ENCODE measurements around the gene UVRAG.

The UVRAG gene

DNA sequence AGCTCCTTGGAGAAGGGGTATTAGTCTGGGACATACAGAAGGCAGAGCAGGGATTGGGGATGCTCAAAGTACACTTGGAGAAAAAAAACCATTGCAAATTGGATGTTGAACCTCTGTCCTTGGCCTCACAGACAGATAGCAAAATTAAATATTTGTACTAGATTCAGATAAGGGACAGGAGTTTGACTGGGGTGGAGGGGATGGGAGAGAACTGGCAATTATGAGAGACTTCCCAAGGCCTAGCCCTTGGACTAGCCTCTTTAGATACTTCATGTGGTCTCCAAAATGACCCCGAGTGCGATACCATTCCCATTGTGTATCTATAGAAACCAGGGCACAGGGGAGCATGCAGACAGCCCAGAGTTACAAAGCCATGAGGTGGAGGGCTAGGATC is 30.9 kb upstream of the UVRAG start:
- no peak for DNase-seq (ENCODE audit: low spot score)

- DNase-seq (ENCODE audit: low spot score): no peak
Observed at GRCh38 chr11:75784506-75784905, 30.5 kb upstream of the UVRAG start.

GRCh38 chr11:75785187-75785586 is 29.8 kb upstream of the UVRAG start:
- DNase-seq (ENCODE audit: low spot score): no peak

DNA sequence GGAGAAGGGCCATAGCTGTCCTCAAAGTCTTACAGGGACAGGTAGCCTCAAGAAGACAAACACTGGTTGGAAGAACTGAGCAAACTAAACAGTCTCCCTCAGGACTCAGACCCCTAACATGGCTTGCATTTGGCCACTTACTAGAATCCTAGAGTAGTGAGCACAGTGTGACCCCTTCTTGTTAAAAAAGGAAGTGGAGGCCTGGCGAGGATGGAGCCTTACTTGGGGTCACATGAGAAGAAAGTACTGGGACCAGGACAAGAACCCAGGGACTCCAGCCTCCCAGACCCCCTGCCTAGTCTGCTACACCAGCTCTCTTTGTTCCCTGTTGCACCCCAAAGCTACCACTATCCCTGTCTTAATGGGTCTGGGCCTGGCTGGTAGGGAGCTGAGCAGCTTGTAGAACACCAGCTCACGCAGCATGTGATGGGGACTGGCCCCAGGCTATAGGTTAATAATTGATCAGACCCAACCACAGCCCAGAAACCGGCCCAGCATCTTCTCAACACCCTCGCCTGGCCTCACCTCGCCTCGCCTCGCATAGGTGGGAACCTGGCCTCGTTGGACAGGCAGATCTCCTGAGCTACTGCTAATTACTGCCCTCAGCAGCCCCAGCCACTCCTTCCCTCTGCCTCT is 28.8 kb upstream of the UVRAG start:
- peak; percentile 67 for DNase-seq (ENCODE audit: low spot score)

DNA sequence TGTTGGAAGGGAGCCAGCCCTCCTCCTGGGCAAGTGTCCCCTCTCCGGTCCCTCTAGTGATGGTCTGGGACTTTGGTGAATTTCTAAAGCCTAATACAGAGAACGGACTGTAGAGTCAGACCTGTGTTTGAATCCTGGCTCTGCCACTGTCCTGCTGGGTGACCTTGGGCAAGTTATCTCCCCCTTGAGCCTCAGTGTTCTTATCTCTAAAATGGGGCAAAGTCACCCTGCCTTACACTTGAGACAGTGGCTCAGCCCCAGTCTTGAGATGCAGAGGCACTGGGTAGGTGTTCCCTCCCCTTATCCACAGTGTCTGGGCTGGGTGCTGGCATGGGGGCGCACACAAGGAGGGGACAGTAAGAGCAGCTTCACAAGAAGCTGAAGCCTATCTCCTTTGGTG is 25.5 kb upstream of the UVRAG start:
- no peak for DNase-seq (ENCODE audit: low spot score)

DNA sequence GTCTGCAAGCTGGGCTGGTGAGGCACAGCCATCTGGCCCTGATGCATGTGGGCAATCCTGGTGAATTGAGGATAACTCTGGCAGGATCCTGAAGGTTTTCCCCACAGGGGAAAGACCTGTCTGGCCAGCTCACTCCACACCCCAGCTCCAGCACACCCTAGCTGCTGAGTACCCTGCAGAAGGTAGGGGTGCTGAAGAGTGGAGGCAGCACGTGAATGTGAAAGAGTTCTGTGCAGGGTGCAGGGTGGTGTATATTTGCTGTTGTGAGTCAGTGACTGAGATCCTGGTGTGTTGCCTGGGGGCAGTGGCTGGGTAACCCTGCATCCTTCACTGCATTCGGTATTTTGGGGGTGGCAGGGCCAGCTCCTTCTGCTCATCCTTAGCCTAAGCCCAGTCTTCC is 24.0 kb upstream of the UVRAG start:
- no peak for DNase-seq (ENCODE audit: low spot score)

DNA sequence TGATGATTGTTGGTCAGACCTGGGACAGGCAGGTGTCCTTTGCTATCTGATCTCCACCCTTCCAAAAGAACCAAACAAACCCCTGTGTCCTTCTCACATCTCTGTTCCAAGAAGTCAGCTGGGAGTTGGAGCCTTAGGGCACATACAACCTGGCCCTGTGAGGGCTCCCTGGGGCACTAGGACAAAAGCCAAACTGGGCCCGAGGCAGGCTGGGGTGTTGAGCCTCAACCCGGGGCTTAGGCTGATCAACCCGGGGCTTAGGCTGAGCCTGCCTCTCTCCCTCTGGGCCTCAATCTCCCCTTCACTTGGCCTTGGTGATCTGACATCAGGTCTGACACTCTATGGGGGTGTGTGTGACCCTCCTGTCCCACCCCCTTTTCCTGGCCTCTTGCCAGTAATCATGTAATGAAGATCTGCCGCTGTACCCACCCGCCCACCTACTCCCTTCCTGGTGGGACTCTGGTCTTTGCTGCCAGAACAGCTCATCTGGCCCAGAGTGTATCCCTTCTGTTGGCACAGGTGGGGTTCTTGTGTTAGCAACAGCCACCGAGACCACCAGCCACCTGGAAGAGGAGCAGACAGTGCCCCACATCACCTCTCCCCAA is 22.8 kb upstream of the UVRAG start:
- DNase-seq (ENCODE audit: low spot score): no peak

DNA sequence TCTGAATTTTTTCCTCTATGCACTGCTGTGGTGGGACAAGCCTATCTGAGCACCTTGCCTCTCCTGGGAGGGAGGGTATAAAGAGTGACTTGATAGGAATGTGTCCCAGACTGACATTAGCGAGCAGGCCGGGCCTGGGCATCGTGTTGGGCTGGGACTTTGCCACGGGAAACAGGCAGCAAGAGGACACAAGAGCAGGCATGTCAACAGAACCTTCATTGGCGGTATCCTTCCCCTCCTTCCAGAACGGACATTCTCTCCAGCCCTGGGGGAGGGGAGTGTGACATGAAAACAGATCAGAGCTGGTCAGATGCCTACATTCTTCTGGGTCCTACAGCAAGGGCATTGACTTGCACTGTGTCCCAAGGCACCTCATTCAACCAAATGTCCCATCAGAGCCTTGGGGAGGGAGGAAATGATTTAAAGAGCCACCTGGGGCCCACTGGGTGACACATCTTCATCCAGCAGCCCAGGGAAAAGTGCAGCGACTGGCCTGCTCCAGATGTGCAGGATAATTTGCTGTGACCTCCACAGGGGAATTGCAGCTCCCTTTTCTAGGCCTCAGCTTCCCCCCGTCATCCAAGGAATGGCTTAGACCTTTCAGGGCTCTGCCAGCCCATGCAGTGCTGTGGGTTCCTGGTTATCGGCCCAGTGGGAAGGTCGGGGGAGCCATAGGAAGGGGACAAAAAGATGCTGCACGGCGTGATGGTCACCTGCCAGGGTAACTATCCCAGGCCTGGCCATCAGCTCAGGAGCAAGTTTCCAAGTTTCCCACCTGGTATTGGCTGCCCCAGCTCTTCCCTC is 21.8 kb upstream of the UVRAG start:
- no peak for DNase-seq (ENCODE audit: low spot score)

GRCh38 chr11:75793966-75794365 is 21.0 kb upstream of the UVRAG start:
- no peak for DNase-seq (ENCODE audit: low spot score)

GRCh38 chr11:75795276-75796090 is 19.5 kb upstream of the UVRAG start:
- DNase-seq (ENCODE audit: low spot score): no peak

DNA sequence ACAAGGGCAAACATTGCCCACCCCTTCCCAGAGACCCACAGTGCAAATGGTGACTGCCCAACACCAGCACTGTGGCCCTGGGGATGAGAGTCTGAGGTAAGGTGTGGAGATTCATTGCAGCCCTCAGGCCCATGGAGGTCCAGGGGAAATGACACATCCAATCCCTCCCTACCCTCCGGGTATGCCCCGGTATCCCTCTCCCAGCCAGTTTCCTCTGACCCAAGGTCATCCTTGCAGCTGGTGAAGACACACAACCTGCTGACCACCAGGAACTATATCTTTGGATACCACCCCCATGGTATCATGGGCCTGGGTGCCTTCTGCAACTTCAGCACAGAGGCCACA is 18.9 kb upstream of the UVRAG start:
- no peak for DNase-seq (ENCODE audit: low spot score)

DNA sequence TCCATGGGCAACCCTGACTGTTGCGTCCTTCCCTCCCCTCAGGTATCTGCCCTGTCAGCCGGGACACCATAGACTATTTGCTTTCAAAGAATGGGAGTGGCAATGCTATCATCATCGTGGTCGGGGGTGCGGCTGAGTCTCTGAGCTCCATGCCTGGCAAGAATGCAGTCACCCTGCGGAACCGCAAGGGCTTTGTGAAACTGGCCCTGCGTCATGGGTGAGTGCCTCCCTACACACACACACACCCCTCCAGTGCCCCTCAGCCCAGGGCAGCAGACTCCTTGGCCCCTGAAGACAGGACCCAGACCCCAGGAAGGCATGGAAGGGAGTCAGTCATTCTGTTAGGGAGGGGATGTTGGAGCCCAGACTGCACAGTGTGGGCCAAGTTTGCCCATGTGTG is 17.9 kb upstream of the UVRAG start:
- DNase-seq (ENCODE audit: low spot score): no peak

GRCh38 chr11:75797792-75798191 is 17.2 kb upstream of the UVRAG start:
- no peak for DNase-seq (ENCODE audit: low spot score)

DNA sequence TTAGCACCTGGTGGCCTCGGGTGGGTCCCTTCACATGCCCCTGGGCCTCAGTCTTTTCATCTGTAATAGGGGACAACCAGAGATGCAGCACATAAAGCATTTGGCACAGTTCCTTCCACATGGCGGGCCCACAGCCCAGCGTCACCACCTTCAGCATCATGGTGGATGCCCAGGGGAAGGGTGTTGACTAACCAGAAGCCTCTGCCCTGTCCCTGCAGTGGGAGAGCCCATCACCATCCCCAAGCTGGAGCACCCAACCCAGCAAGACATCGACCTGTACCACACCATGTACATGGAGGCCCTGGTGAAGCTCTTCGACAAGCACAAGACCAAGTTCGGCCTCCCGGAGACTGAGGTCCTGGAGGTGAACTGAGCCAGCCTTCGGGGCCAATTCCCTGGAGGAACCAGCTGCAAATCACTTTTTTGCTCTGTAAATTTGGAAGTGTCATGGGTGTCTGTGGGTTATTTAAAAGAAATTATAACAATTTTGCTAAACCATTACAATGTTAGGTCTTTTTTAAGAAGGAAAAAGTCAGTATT is 14.8 kb upstream of the UVRAG start:
- no peak for DNase-seq (ENCODE audit: low spot score)

DNA sequence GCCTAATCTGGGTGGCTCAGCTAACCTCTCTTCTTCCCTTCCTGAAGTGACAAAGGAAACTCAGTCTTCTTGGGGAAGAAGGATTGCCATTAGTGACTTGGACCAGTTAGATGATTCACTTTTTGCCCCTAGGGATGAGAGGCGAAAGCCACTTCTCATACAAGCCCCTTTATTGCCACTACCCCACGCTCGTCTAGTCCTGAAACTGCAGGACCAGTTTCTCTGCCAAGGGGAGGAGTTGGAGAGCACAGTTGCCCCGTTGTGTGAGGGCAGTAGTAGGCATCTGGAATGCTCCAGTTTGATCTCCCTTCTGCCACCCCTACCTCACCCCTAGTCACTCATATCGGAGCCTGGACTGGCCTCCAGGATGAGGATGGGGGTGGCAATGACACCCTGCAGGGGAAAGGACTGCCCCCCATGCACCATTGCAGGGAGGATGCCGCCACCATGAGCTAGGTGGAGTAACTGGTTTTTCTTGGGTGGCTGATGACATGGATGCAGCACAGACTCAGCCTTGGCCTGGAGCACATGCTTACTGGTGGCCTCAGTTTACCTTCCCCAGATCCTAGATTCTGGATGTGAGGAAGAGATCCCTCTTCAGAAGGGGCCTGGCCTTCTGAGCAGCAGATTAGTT is 14.2 kb upstream of the UVRAG start:
- no peak for DNase-seq (ENCODE audit: low spot score)

DNA sequence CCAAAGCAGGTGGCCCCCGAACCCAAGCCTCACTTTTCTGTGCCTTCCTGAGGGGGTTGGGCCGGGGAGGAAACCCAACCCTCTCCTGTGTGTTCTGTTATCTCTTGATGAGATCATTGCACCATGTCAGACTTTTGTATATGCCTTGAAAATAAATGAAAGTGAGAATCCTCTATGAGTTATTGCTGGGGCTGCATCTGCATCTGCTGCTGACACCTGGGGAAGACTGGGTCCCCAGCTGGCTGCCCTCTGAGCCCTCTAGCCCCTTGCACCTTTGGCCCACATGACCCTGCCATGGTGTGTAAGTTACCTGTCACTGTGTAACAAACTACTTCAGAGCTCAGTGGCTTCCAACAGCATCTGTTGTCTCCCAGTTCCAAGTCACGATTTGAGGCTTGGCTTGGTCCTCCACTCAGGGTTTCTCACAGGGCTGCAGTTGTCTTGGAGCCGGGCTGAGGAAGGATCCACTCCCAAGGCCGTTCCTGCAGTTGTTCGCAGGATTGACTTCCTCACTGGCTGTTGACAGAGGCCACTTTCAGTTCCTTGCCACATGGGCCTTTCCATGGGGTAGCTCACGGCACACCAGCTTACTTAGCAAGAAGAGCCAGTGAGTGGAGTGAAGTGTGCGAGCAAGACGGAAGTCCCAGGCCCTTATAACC is 13.5 kb upstream of the UVRAG start:
- DNase-seq (ENCODE audit: low spot score): no peak

- DNase-seq (ENCODE audit: low spot score): no peak
Observed at GRCh38 chr11:75802021-75802912, 12.7 kb upstream of the UVRAG start.

DNA sequence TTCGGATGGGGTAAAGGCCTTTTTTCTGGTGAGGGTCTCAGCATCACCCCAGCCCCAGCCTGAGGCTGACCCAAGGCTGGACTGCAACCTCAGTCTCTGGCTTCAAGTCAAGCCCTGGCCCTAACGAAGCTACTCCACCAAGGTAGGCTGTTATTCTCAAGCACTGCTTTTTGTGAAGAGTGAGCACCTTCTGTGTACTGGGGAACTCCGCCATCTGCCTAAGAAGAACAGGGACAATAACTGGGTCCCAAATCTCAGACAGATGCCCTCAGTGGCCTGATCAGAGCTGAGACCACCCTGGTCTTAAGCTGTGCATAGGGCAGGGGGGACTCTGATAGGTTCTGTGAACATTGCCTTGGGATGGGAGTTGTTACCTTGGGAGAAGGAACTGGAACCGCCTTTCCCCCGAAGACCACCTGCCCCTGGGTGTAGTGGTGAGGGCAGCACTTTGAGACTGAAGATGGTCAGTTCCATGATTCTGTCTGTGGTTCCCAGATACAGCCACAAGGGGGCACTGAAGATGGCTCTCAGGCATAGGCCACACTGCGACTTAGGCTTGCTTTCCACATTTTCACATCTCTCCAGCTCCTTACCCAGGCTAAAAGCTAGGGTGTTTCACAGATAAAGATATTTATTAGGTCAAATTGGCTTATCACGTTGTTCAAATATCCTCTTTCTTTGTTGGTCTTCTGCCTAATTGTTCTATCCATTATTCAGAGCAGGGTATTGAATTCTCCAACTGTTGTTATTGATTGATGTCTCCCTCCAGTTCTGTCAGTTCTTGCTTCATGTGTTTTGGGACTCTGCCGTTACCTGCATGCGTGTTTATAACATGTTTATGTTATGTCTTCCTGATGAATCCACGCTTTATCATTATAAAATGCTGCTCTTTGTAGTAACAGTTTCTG is 11.8 kb upstream of the UVRAG start:
- peak; percentile 59 for DNase-seq (ENCODE audit: low spot score)

- DNase-seq (ENCODE audit: low spot score): no peak
Observed at GRCh38 chr11:75809111-75809510, 5.9 kb upstream of the UVRAG start.

All from HuH-7 (cell line).